Subcutaneous adipose tissue (tissue), 4 donors: ENCODE measurements around the gene KIF26B. TPM values are rescaled to one million over a fixed set of nuclear protein-coding genes. Genes with fewer than 3 reads are reported as not detected.

ENCODE experiments used
- CTCF ChIP-seq: fragments of 450-650 bp; IDR thresholded peaks from one replicate; pipeline ENCODE4 v1.5.1; 2016; ENCODE audit warnings: low read depth, mild to moderate bottlenecking, control low read depth, antibody characterized with exemption, moderate library complexity
- small RNA-seq: library from RNA; depleted of rRNA; stranded (forward); fragments of <200 nt; gene quantifications from one replicate; pipeline ENCODE3, GENCODE V24; 2016
- total RNA-seq, 4 donors: library from RNA; depleted of rRNA; stranded (reverse); fragments of >200 nt; gene quantifications; one replicate each; pipeline ENCODE4 v1.1.0, GENCODE V29; 2016

KIF26B gene
- total RNA-seq, 4 donors from 2014 or later, result under 0.01 to 0.16 (median under 0.01) TPM

GRCh38 chr1:245752561-245752960 lies 597.8 kb downstream of the KIF26B start:
- no peak for TF ChIP-seq CTCF

GRCh38 chr1:245753807-245754206 lies 599.0 kb downstream of the KIF26B start:
- no peak for TF ChIP-seq CTCF

- TF ChIP-seq CTCF, result no peak
Measured at GRCh38 chr1:245754463-245754961, 599.7 kb downstream of the KIF26B start.

Small RNA genes lying within 50 kb of the gene (small RNA-seq; reads per million reads assigned to genes)
- gene DNAJC19P8 (not detected), gene RNU1-132P (not detected)
